Occipital lobe (tissue), 2 donors: ENCODE results near the gene LIN7B. TPM values are rescaled to one million over a fixed set of nuclear protein-coding genes. Genes with fewer than 3 reads are reported as not detected.

ENCODE experiments used
- DNase-seq: peaks from one replicate; lab custom pipeline; 2025; lab: John Stamatoyannopoulos, UW
- total RNA-seq: library from RNA; depleted of rRNA; stranded (reverse); fragments of >200 nt; gene quantifications from one replicate; pipeline ENCODE4 v1.2.3, GENCODE V29; 2014

The LIN7B gene
- total RNA-seq, 1 donor from 2014 or later: 28.7 TPM

- no peak for DNase-seq
These were observed 19.4 kb upstream of the LIN7B start for GRCh38 chr19:49094505-49095482.

- DNase-seq: peak; percentile 37
These were observed 16.5 kb upstream of the LIN7B start for GRCh38 chr19:49097453-49098288.

- DNase-seq: no peak
These were observed 15.4 kb upstream of the LIN7B start for GRCh38 chr19:49098795-49099194.

- DNase-seq: no peak
These were observed 13.0 kb upstream of the LIN7B start for GRCh38 chr19:49101160-49101559.

GRCh38 chr19:49102303-49102702 is 11.9 kb upstream of the LIN7B start:
- no peak for DNase-seq

- no peak for DNase-seq
These were observed 10.7 kb upstream of the LIN7B start for GRCh38 chr19:49103331-49104085.

- DNase-seq: no peak
These were observed 9.8 kb upstream of the LIN7B start for GRCh38 chr19:49104229-49104864.

GRCh38 chr19:49106648-49107135 is 7.5 kb upstream of the LIN7B start:
- peak; percentile 28 for DNase-seq

- no peak for DNase-seq
These were observed 6.3 kb upstream of the LIN7B start for GRCh38 chr19:49107625-49108459.

GRCh38 chr19:49109051-49109450 is 5.1 kb upstream of the LIN7B start:
- DNase-seq: no peak

- no peak for DNase-seq
These were observed 4.5 kb upstream of the LIN7B start for GRCh38 chr19:49109569-49110233.

- no peak for DNase-seq
These were observed 3.6 kb upstream of the LIN7B start for GRCh38 chr19:49110567-49110966.

GRCh38 chr19:49111218-49111998 is 2.8 kb upstream of the LIN7B start:
- DNase-seq: no peak

GRCh38 chr19:49114630-49115363 is 627 bp downstream of the LIN7B start:
- peak; percentile 77 for DNase-seq

GRCh38 chr19:49116544-49116943 is 2.4 kb downstream of the LIN7B start:
- DNase-seq: no peak

GRCh38 chr19:49117677-49118564 is 3.8 kb downstream of the LIN7B start:
- no peak for DNase-seq
